Placental pericyte (primary cell): ENCODE results near the gene CCDC3. TPM values are rescaled to one million over a fixed set of nuclear protein-coding genes. Genes with fewer than 3 reads are reported as not detected.

Experiments used
- small RNA-seq: library from RNA; depleted of rRNA; stranded (forward); fragments of <200 nt; gene quantifications from one replicate; pipeline ENCODE3, GENCODE V24; 2012; ENCODE audit warnings: low replicate concordance
- total RNA-seq: library from RNA; depleted of rRNA; stranded (reverse); fragments of >200 nt; gene quantifications from 2 replicates; pipeline ENCODE4 v1.2.3, GENCODE V29; 2012

Gene CCDC3
- total RNA-seq: under 0.01 and 1.3 TPM in 2 replicates

DNA sequence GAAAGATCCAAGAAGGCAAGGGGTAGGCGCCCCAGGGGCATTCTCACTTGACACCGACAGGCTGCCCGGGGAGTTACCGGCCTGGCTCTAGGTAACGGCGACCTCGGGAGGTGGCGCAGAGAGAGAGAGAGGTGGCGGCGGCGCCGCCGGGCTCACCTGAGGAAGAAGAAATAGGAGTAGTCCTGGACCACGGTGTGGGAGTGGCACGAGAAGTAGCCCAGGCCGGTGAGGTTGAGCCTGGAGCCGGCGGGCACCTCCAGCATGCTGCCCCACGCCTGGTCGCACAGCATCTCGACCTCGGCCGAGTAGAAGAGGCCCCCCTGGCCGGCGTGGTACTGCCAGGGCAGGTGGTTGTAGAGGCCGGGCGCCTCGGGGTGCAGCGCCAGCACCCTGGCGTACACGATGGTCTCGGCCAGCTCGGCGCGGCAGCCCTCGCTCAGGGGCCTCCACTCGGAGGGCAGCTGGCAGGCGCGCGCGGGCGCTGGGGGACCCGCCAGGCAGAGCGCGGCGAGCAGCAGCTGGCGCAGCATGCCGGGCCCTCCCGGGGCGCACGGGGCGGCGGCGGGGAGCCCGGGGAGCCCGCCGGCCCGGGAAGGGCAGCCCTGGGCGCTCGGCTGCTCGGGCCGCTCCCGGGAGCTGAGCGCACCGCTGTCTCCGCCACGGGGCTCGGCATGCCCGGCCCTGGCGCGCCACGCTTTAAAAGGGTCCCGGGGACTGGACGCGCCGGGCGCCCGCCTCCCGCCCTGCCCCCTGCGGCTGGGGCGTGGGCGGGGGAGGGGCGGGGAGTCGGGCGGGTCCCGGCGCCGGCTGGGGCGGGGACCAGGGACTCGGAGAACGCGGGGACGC, at the start of gene CCDC3:
TSS of gene CCDC3 (minus strand) at position 673 of the 846 bp plus-strand sequence. CDS start at position 530, 143 bp downstream.

Small RNA genes within 50 kb of the gene (small RNA-seq; reads per million reads assigned to genes)
- gene RNA5SP300: not detected

Other genes starting within 250 kb of the CCDC3 start
- gene OPTN, start 98.5 kb upstream of the CCDC3 start, total RNA-seq: 74.7 and 184 TPM in 2 replicates
- gene MCM10, start 159.8 kb upstream of the CCDC3 start, total RNA-seq: 0.44 and 21.8 TPM in 2 replicates
- not detected in 2 replicates for gene UCMA, start 232.7 kb upstream of the CCDC3 start, total RNA-seq